ENCODE results near the gene CAPZA1. TPM values are rescaled to one million over a fixed set of nuclear protein-coding genes. Genes with fewer than 3 reads are reported as not detected.

The CAPZA1 gene
- total RNA-seq, 5 donors from 2014 or later (not counting 1 experiment from before 2014, with no cell fraction given): 115 to 189 (median 138) TPM

GRCh38 chr1:112698366-112699310 lies 79.0 kb downstream of the CAPZA1 start:
- no peak overlapping the region for H3K27ac ChIP-seq (ENCODE audit: low read length)
- no peak overlapping the region for H3K4me3 ChIP-seq (ENCODE audit: control insufficient read depth in 1 of 2, extremely low read depth in 1 of 2, low read length in 1 of 2)
- 88% methylated on average over 17 of the region's 17 CpGs for WGBS (ENCODE audit: insufficient coverage)
- peak overlapping the region; percentile 52 to 58 for H3K27ac Mint-ChIP-seq
- no peak overlapping the region for H3K4me3 Mint-ChIP-seq
- H3K9me3 Mint-ChIP-seq: no peaks in the 10 kb centered on the region
- peaks cover 23% of the 10 kb centered on the region for H3K36me3 Mint-ChIP-seq
- no peaks in the 10 kb centered on the region for H3K27me3 ChIP-seq (replicated peaks in 1 of 2; ENCODE audit: control insufficient read depth in 2 of 2, extremely low read depth in 1 of 2, insufficient read depth in 2 of 2, low read length in 1 of 2)
- peaks cover 34 to 44% (median 34%) of the 10 kb centered on the region in 3 donors for H3K4me1 Mint-ChIP-seq
- no peak for DNase-seq
- no peaks in the 10 kb centered on the region for H3K27me3 Mint-ChIP-seq
- ChIA-PET CTCF (interaction anchor here in 1 of 2 donors (1.3 kb wide), 1 partner anchor 16 kb away, joined by 3 read pairs; the partner anchor contains the start of gene PPM1J), POLR2A (no interaction called here)
- H3K4me1 ChIP-seq (ENCODE audit: control insufficient read depth in 1 of 2, extremely low read depth in 1 of 2, insufficient read depth in 2 of 2, low read length in 2 of 2): peaks cover 4 to 27% of the 10 kb centered on the region in 2 experiments
- ATAC-seq (replicated peaks in 1 of 4): no peak
- no peaks in the 10 kb centered on the region for H3K9me3 ChIP-seq
- H3K36me3 ChIP-seq (ENCODE audit: control insufficient read depth in 2 of 2, extremely low read depth in 1 of 2, insufficient read depth in 1 of 2, low read length in 1 of 2): peaks cover 6 to 58% of the 10 kb centered on the region in 2 donors

GRCh38 chr1:112699425-112700144 lies 80.0 kb downstream of the CAPZA1 start:
- Histone ChIP-seq H3K4me1 (ENCODE audit: control insufficient read depth in 1 of 2, extremely low read depth in 1 of 2, insufficient read depth in 2 of 2, low read length in 2 of 2) (peaks cover 5 to 37% of the 10 kb centered on the region in 2 experiments), H3K9me3 (no peaks in the 10 kb centered on the region), H3K27me3 (replicated peaks in 1 of 2; ENCODE audit: control insufficient read depth in 2 of 2, extremely low read depth in 1 of 2, insufficient read depth in 2 of 2, low read length in 1 of 2) (no peaks in the 10 kb centered on the region), H3K4me3 (ENCODE audit: control insufficient read depth in 1 of 2, extremely low read depth in 1 of 2, low read length in 1 of 2) (no peak overlapping the region), H3K27ac (ENCODE audit: low read length) (peak overlapping the region; percentile 68), H3K36me3 (ENCODE audit: control insufficient read depth in 2 of 2, extremely low read depth in 1 of 2, insufficient read depth in 1 of 2, low read length in 1 of 2) (peaks cover 6 to 50% of the 10 kb centered on the region in 2 donors)
- Mint-ChIP-seq H3K9me3 (no peaks in the 10 kb centered on the region), H3K27me3 (no peaks in the 10 kb centered on the region), H3K4me3 (no peak overlapping the region), H3K4me1 (peaks cover 34 to 52% (median 43%) of the 10 kb centered on the region in 3 donors), H3K27ac (peak overlapping the region; percentile 83 to 92), H3K36me3 (peaks cover 23% of the 10 kb centered on the region)
- DNase-seq: no peak
- ChIA-PET POLR2A (no interaction called here), CTCF (interaction anchor here in 1 of 2 donors (1.3 kb wide), 1 partner anchor 15 kb away, joined by 3 read pairs; the partner anchor contains the start of gene PPM1J)
- WGBS (ENCODE audit: insufficient coverage): 80% methylated on average over 5 of the region's 13 CpGs
- ATAC-seq (replicated peaks in 1 of 4): no peak

- H3K4me3 ChIP-seq (ENCODE audit: control insufficient read depth in 1 of 2, extremely low read depth in 1 of 2, low read length in 1 of 2): peak overlapping the region in 1 of 2 donors; percentile 17
- peak overlapping the region in 1 of 3 donors; percentile 38 for H3K4me3 Mint-ChIP-seq
- H3K36me3 Mint-ChIP-seq: peaks cover 23% of the 10 kb centered on the region
- H3K9me3 Mint-ChIP-seq: no peaks in the 10 kb centered on the region
- H3K36me3 ChIP-seq (ENCODE audit: control insufficient read depth in 2 of 2, extremely low read depth in 1 of 2, insufficient read depth in 1 of 2, low read length in 1 of 2): peaks cover 6 to 40% of the 10 kb centered on the region in 2 donors
- no peaks in the 10 kb centered on the region for H3K27me3 Mint-ChIP-seq
- ATAC-seq (replicated peaks in 1 of 4) (peak; percentile 35 to 57 (median 43)), DNase-seq (peak; percentile 32 to 75 (median 61))
- H3K9me3 ChIP-seq: no peaks in the 10 kb centered on the region
- peaks cover 13 to 46% of the 10 kb centered on the region in 2 experiments for H3K4me1 ChIP-seq (ENCODE audit: control insufficient read depth in 1 of 2, extremely low read depth in 1 of 2, insufficient read depth in 2 of 2, low read length in 2 of 2)
- CTCF ChIA-PET: no interaction called here
- 58% methylated on average over 4 of the region's 7 CpGs for WGBS (ENCODE audit: insufficient coverage)
- peak overlapping the region; percentile 68 for H3K27ac ChIP-seq (ENCODE audit: low read length)
- H3K27me3 ChIP-seq (replicated peaks in 1 of 2; ENCODE audit: control insufficient read depth in 2 of 2, extremely low read depth in 1 of 2, insufficient read depth in 2 of 2, low read length in 1 of 2): no peaks in the 10 kb centered on the region
- H3K27ac Mint-ChIP-seq: peak overlapping the region; percentile 83 to 92
- POLR2A ChIA-PET: no interaction called here
- H3K4me1 Mint-ChIP-seq: peaks cover 44 to 62% (median 53%) of the 10 kb centered on the region in 3 donors
Measured at GRCh38 chr1:112700290-112701226, 80.9 kb downstream of the CAPZA1 start.

- WGBS (ENCODE audit: insufficient coverage): 91% methylated on average over 12 of the region's 17 CpGs
- ChIA-PET POLR2A (interaction anchor here in 1 of 2 donors (0.5 kb wide), 1 partner anchor 137 kb away, joined by 5 read pairs; no protein-coding TSS in a partner anchor), CTCF (interaction anchor here in 1 of 2 donors (0.6 kb wide), 1 partner anchor 13 kb away, joined by 4 read pairs; no protein-coding TSS in a partner anchor)
- DNase-seq (no peak), ATAC-seq (replicated peaks in 1 of 4) (no peak)
- H3K36me3 Mint-ChIP-seq: peaks cover 23% of the 10 kb centered on the region
- H3K27ac ChIP-seq (ENCODE audit: low read length): peak overlapping the region; percentile 68
- H3K36me3 ChIP-seq (ENCODE audit: control insufficient read depth in 2 of 2, extremely low read depth in 1 of 2, insufficient read depth in 1 of 2, low read length in 1 of 2): peaks cover 6 to 37% of the 10 kb centered on the region in 2 donors
- no peaks in the 10 kb centered on the region for H3K9me3 ChIP-seq
- H3K27ac Mint-ChIP-seq: peak overlapping the region; percentile 83 to 92
- H3K9me3 Mint-ChIP-seq: no peaks in the 10 kb centered on the region
- no peak overlapping the region for H3K4me3 ChIP-seq (ENCODE audit: control insufficient read depth in 1 of 2, extremely low read depth in 1 of 2, low read length in 1 of 2)
- H3K27me3 Mint-ChIP-seq: no peaks in the 10 kb centered on the region
- peaks cover 15 to 55% of the 10 kb centered on the region in 2 experiments for H3K4me1 ChIP-seq (ENCODE audit: control insufficient read depth in 1 of 2, extremely low read depth in 1 of 2, insufficient read depth in 2 of 2, low read length in 2 of 2)
- peaks cover 52 to 70% (median 60%) of the 10 kb centered on the region in 3 donors for H3K4me1 Mint-ChIP-seq
- no peaks in the 10 kb centered on the region for H3K27me3 ChIP-seq (replicated peaks in 1 of 2; ENCODE audit: control insufficient read depth in 2 of 2, extremely low read depth in 1 of 2, insufficient read depth in 2 of 2, low read length in 1 of 2)
- peak overlapping the region in 1 of 3 donors; percentile 38 for H3K4me3 Mint-ChIP-seq
Measured at GRCh38 chr1:112701227-112702066, 81.8 kb downstream of the CAPZA1 start.

GRCh38 chr1:112702067-112702395 lies 82.4 kb downstream of the CAPZA1 start:
- Mint-ChIP-seq H3K9me3 (no peaks in the 10 kb centered on the region), H3K4me3 (peak overlapping the region in 1 of 3 donors; percentile 17), H3K36me3 (peaks cover 19% of the 10 kb centered on the region), H3K27ac (peak overlapping the region; percentile 73 to 83), H3K4me1 (peaks cover 52 to 71% (median 60%) of the 10 kb centered on the region in 3 donors), H3K27me3 (no peaks in the 10 kb centered on the region)
- no peaks in the 10 kb centered on the region for H3K9me3 ChIP-seq
- 86% methylated on average over 3 of the region's 3 CpGs for WGBS (ENCODE audit: insufficient coverage)
- DNase-seq (no peak), ATAC-seq (replicated peaks in 1 of 4) (no peak)
- H3K27me3 ChIP-seq (replicated peaks in 1 of 2; ENCODE audit: control insufficient read depth in 2 of 2, extremely low read depth in 1 of 2, insufficient read depth in 2 of 2, low read length in 1 of 2): no peaks in the 10 kb centered on the region
- POLR2A ChIA-PET: no interaction called here
- CTCF ChIA-PET: interaction anchor here (0.6 to 1.2 kb wide), 2 partner anchors 13 to 49 kb away, joined by 3 to 4 read pairs; no protein-coding TSS in a partner anchor
- peaks cover 6 to 32% of the 10 kb centered on the region in 2 donors for H3K36me3 ChIP-seq (ENCODE audit: control insufficient read depth in 2 of 2, extremely low read depth in 1 of 2, insufficient read depth in 1 of 2, low read length in 1 of 2)
- no peak overlapping the region for H3K4me3 ChIP-seq (ENCODE audit: control insufficient read depth in 1 of 2, extremely low read depth in 1 of 2, low read length in 1 of 2)
- H3K27ac ChIP-seq (ENCODE audit: low read length): peak overlapping the region; percentile 36
- H3K4me1 ChIP-seq (ENCODE audit: control insufficient read depth in 1 of 2, extremely low read depth in 1 of 2, insufficient read depth in 2 of 2, low read length in 2 of 2): peaks cover 15 to 59% of the 10 kb centered on the region in 2 experiments

Measured in T-cell (primary cell).